Astrocyte of the cerebellum (primary cell): ENCODE measurements around the gene GLCE.

ENCODE experiments used
- DNase-seq: peaks from one replicate; pipeline ENCODE4 v3.0.0-alpha.2; 2011; ENCODE audit warnings: low read depth
- H3K4me3 ChIP-seq: 2 replicates; pipeline ENCODE4 v1.5.1; 2011; ENCODE audit warnings: mild to moderate bottlenecking, low read depth, low read length, moderate library complexity
- CTCF ChIP-seq: IDR thresholded peaks from 2 replicates; pipeline ENCODE4 v1.5.1; 2012; ENCODE audit warnings: low read length, low read depth, moderate library complexity, mild to moderate bottlenecking; ENCODE audit errors: missing control alignments
- in situ Hi-C: cut with HindIII; loops from 2 replicates; pipeline ENCODE4 v1.10.0; 2017; ENCODE audit warnings: low sequenced_read_pairs

Gene GLCE

DNA sequence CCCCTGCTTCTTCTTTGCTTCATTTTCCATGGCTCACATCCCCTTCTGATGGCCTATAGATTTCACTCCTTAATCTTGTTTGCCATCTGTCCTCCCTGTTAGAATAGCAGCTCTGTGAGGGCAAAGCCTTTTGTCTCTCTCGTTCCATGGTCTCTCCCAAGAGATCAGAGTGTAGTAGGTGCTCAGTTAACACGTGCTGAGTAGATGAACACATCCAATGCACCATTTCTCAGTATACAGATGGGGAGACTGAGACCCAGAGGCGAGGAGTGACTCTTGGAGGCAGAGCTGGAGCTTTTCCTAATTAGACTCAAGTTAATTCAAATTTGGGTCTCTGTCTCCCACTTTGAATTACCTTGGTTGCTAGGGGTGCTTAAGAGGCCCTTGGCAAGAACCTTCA, 142.5 kb downstream of the GLCE start:
- no peak overlapping the region for H3K4me3 ChIP-seq
- TF ChIP-seq CTCF: no peak
- no peak for DNase-seq
- in situ Hi-C loops: no loop called here

DNA sequence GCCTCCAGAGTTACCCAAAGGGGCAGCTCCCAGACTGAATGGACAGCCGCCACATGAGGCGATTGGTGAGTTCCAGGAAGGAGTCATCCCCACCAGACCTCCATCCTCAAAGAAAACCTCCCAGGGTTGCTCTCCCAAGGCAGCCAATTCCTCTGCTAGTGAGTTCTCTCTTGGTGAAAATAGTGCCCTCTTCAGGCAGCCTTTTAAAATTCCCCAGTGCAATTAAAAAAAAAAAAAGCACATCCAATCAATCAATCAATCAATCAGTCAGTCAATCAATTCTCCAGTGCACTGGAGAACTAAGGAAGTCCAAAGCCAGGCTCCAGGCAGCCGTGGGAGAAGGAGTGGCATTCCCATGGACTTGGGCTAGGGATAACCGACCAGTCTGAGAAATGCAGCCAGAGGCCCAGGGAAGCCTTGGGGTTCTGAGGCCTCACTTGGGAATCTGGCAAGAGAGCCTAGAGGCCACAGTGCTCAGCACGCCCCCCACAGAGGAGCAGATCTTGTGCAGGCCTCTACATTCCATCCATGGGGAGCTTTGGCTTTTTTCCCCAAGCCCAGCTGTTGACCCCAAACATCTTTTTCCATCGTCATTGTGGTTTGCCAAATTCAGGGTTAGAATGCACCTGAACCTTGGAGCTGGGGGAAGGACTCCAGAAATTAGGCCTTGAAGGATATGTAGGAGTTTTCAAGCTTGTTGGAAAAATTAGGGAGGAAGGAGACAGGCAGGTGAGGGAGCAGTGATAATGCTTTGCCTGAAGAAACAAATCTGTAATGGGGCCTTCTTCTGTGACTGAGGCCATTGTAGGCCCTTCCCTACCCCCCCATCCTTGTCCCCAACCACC, 143.1 kb downstream of the GLCE start:
- no peak for TF ChIP-seq CTCF

GRCh38 chr15:69304182-69304545, 143.7 kb downstream of the GLCE start:
- H3K4me3 ChIP-seq: no peak overlapping the region

More for the DNA sequence above, 143.1 kb downstream of the GLCE start:
- DNase-seq: no peak
- in situ Hi-C loops: no loop called here
- no peak overlapping the region for H3K4me3 ChIP-seq

DNA sequence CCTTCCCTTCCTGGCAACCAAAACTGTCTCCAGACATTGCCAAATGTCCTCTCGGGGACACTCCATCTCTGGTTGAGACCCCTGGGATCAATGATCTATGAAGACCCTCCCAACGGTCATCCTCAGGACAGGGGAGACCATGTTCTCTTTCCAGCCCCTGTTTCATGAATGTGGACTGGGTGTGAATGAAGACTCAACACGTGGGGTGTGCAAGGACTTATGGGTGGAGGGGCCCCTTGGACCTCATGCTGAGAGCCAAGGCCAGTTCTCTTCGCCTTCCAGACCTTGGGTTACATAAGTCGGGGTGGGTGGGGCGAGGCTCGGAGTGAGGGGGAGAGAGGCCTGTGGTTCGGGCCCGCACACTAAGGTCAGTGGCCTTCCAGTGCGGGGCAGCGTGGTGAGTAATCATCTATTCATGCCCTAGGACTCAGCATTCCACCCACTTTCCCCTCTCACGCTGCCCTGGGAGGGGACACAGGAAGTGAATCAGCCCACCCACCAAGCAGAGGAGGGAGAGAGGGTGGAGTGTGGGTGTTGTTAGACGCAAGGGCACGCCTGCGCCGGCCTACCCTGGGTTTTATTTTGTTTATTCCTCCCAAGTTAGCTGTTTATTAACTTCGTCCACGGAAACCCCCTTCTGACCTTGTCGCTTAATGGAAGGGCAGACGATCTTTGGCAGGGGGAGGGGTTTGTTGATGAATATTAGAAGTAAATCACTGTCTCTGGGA, 144.9 kb downstream of the GLCE start:
- in situ Hi-C loops: no loop called here
- no peak for TF ChIP-seq CTCF
- DNase-seq: no peak
- no peak overlapping the region for H3K4me3 ChIP-seq

More at GRCh38 chr15:69304182-69304545, 143.7 kb downstream of the GLCE start:
- TF ChIP-seq CTCF: no peak
- in situ Hi-C loops: no loop called here
- DNase-seq: no peak

GRCh38 chr15:69305933-69306568, 145.6 kb downstream of the GLCE start:
- H3K4me3 ChIP-seq: no peak overlapping the region
- no peak for DNase-seq
- in situ Hi-C loops: no loop called here
- TF ChIP-seq CTCF: no peak

DNA sequence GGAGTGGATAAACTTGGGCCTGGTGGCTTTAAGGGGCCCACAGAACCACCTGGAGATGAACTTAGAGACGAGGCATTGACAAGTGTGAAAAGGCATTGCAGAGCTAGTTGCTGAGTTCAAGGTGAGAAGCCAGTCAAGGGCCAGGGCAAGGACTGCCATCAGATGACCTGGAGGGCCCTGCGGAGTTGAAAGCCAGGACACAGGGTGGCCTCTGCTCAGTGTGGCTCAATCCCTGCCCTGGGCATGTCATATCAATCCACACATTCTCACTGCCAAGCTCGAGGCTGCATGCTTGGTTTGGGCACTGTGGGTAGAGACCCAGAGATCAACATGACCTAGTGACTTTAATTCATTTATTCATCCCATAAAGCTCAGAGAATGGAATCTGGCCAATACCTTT, 147.5 kb downstream of the GLCE start:
- no peak for TF ChIP-seq CTCF
- no peak for DNase-seq
- no peak overlapping the region for H3K4me3 ChIP-seq
- in situ Hi-C loops: no loop called here
